K562 treated with DMSO at 1 percent for 24 hours (cell line): ENCODE results near the gene CXCL6. TPM values are rescaled to one million over a fixed set of nuclear protein-coding genes. Genes with fewer than 3 reads are reported as not detected.

Experiments
- total RNA-seq: library from RNA; unstranded; fragments of 300-600 nt; gene quantifications from 2 replicates; pipeline ENCODE4 v1.2.3, GENCODE V29; 2022; ENCODE audit warnings: low read depth; ENCODE audit not compliant: insufficient read depth

CXCL6 gene
- total RNA-seq: not detected in 2 replicates

GRCh38 chr4:73836373-73837279 lies at the start of gene CXCL6:
CXCL6 (plus strand) TSS chr4:73836678; CDS start chr4:73836751, 73 bp downstream.

GRCh38 chr4:73853246-73853704 lies 16.8 kb downstream of the CXCL6 start, which contains the start of gene PF4V1:
PF4V1 (plus strand) TSS chr4:73853296; CDS start chr4:73853363, 67 bp downstream.

GRCh38 chr4:73869130-73870055 lies 32.9 kb downstream of the CXCL6 start, which contains the start of gene CXCL1:
CXCL1 (plus strand) TSS chr4:73869393; CDS start chr4:73869471, 78 bp downstream.

Other genes with a start within 250 kb of the CXCL6 start
- 0.09 and 0.44 TPM in 2 replicates for gene RASSF6, start 216.2 kb upstream of the CXCL6 start, total RNA-seq
- 6.3 and 9.9 TPM in 2 replicates for gene CXCL8, start 96.1 kb upstream of the CXCL6 start, total RNA-seq
- not detected in 2 replicates for gene PF4V1, start 16.6 kb downstream of the CXCL6 start, total RNA-seq
- 8.5 and 12.1 TPM in 2 replicates for gene CXCL1, start 32.7 kb downstream of the CXCL6 start, total RNA-seq
- gene PF4, start 145.3 kb downstream of the CXCL6 start, total RNA-seq: not detected in 2 replicates
- 0.82 TPM in 1 of 2 replicates, not detected in the other for gene PPBP, start 151.5 kb downstream of the CXCL6 start, total RNA-seq
- not detected in 2 replicates for gene CXCL5, start 162.0 kb downstream of the CXCL6 start, total RNA-seq
- 23.7 and 28.8 TPM in 2 replicates for gene CXCL3, start 202.0 kb downstream of the CXCL6 start, total RNA-seq